Coronary artery (tissue), 2 donors: Measurements from ENCODE around the gene ACTN1.

ENCODE experiments used
- DNase-seq: peaks from one replicate; pipeline ENCODE4 v3.0.0-alpha.2; 2017; ENCODE audit warnings: low spot score
- H3K27ac ChIP-seq, 2 donors: fragments of 200-600 bp; sonication (generic); one replicate each; pipeline ENCODE4 v1.5.1; 2016 to 2019
- H3K4me3 ChIP-seq: fragments of 200-600 bp; sonication (generic); 2 replicates; pipeline ENCODE4 v1.5.1; 2016; ENCODE audit warnings: mild to moderate bottlenecking, moderate library complexity
- TF ChIP-seq, protein P1 (sequence below): fragments of 200-600 bp; sonication (generic); IDR thresholded peaks from one replicate; pipeline ENCODE4 v1.5.1; 2019; ENCODE audit warnings: antibody characterized with exemption

Gene ACTN1

DNA sequence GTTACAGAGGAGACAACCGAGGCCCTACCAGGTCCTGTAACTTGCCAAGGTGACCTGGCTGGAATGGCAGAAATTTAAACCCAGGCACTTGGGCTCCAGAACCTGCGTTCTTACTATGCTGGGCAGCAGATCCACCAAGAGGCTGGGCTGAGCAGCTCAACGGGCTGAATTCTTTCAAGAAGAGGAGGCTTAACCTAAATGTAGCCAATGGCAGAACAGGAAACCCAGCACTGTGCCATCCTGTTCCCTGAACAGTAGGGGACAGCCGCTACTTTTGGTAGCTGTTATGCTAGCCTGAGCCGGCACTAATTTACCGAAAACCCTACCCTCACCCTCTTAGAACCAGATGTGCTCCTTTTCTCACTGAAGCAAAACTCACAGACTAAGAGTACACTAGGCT is 86.1 kb downstream of the ACTN1 start:
- H3K4me3 ChIP-seq, result no peak overlapping the region
- TF ChIP-seq, protein P1, sequence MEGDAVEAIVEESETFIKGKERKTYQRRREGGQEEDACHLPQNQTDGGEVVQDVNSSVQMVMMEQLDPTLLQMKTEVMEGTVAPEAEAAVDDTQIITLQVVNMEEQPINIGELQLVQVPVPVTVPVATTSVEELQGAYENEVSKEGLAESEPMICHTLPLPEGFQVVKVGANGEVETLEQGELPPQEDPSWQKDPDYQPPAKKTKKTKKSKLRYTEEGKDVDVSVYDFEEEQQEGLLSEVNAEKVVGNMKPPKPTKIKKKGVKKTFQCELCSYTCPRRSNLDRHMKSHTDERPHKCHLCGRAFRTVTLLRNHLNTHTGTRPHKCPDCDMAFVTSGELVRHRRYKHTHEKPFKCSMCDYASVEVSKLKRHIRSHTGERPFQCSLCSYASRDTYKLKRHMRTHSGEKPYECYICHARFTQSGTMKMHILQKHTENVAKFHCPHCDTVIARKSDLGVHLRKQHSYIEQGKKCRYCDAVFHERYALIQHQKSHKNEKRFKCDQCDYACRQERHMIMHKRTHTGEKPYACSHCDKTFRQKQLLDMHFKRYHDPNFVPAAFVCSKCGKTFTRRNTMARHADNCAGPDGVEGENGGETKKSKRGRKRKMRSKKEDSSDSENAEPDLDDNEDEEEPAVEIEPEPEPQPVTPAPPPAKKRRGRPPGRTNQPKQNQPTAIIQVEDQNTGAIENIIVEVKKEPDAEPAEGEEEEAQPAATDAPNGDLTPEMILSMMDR, result no peak
- no peak for DNase-seq
- peak overlapping the region; percentile 12 to 79 for H3K27ac ChIP-seq

DNA sequence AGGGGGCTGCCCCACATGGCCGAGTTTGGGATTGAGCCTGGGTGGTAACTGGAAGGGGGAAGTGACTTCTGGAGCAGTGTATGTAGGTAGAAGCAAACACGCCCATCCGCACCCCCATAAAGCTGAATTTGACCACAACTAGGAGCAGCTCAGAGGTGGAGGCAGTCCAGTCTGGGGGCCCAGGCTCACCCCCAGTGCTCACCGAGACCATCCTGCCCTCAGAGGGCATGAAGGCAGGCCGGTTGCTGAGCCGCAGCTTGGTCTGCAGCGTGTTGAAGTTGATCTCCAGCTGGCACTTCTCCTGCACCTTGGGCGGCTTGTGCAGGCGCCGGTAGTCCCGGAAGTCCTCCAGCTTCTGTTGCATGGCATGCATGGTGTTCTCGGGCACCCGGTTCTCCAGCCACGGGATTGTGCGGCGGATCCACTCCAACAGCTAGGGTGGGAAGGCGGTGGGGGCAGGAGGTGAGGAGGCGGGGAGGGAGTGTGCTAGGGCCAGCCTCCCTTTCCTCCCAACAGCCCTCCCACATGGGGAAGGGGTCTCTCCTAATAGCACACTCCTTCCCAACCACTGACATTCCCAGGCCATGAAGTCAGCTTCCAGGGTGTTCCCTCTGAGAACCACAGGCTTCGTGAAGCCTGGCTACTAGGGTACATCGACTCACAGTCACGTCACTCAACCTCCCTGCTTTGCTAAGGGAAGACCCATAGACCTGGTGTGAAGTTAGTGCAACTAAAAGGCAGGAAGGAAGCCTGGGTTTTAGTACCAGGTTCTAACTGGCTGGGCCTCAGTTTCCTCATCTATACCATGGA is 87.0 kb downstream of the ACTN1 start:
- peak overlapping the region in 1 of 2 donors; percentile 79 for H3K27ac ChIP-seq
- TF ChIP-seq, protein P1, result no peak
- DNase-seq, result peak; percentile 61
- H3K4me3 ChIP-seq, result no peak overlapping the region

DNA sequence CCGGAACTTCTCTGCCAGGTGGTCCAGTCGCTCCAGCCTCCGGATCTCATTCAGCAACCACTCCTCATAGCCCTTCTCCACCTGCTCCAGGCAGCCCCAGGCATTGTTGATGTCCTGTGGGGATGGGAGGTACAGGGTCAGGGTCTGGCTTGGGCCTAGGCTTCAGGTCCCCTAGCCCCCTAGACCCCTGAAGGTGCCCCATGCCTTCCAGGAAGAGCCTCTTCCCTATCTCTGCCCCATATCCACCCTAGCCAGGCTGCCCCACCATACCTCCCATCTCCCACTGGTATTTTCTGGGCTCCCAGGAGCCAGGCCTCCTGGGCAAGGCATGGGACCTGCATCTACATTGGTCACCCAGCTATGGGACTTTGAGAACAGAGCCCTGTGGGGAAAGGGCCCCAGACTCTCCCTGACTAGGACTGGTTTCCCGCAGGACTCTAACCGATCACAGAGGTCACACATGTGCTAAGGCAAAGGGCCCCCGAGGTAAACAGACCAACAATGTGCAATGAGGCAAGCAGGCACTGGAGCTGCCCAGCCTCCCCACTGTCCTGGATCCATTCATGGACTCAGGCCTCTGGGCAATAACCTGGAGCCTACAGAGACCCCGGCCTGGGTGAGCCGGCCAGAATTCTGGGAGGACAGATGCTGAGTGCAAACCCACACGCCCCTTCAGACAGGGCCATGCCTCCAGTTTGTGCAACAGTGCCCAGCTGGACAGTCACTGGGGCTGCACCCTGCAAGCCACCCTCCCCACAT is 88.8 kb downstream of the ACTN1 start:
- peak; percentile 67 for DNase-seq
- Histone ChIP-seq H3K4me3 (no peak overlapping the region), H3K27ac (peak overlapping the region in 1 of 2 donors; percentile 60)
- TF ChIP-seq, protein P1, result no peak

DNA sequence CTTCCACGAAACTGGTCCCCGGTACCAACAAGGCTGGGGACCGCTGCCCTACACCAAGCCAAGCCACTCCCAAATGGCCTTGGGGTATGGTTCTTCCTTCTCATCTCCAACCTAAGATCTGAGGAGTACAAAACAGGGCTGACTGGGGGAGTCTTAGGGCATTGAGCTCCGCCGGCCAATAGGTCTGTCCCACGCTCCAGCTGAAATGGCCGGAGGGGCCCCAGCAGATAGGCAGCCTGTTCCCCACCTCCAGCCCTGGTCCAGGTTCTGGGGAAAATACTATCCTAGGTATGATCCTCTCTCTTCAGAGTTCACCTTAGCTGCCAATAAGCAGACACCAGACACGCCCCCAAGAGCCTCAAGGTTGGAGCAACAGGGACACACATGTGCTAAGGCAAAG is 90.2 kb downstream of the ACTN1 start:
- TF ChIP-seq, protein P1, result no peak
- Histone ChIP-seq H3K4me3 (no peak overlapping the region), H3K27ac (peak overlapping the region in 1 of 2 donors; percentile 81)
- peak; percentile 45 for DNase-seq

DNA sequence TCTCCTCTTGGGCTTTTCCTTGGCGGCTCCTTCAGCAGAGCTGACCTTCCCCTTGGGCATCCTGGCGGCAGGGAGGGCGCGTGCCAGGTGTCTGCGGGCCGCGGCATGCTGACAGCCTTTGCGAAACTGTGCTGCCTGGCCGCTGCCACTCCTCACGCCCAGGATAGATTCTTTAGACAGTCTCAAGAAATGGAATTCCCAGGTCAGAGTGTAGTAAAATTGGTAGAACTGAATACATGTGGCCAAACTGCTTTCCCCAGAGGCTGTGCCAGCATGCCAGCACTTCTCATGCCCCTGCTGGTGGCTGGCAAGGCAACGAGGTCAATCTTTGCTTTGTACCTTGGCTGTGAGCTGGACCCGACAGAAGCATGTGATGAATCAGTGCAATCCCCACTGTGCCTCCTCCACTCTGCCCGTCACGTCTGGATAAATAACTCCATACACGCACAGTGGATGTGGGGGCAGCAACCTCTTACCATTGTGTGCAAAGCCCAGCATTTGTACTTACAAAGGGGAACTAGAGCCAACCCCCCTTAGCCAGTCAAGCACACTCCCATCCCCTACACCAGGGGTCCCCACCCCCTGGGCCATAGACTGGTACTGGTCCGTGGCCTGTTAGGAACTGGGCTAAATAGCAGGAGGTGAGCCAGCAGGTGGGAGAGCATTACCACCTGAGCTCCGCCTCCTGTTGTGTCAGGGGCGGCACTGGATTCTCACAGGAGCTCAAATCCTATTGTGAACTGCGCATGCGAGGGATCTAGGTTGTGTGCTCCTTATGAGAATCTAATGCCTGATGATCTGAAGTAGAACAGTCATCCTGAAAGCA is 90.9 kb downstream of the ACTN1 start:
- no peak overlapping the region for H3K4me3 ChIP-seq
- peak; percentile 74 for DNase-seq

DNA sequence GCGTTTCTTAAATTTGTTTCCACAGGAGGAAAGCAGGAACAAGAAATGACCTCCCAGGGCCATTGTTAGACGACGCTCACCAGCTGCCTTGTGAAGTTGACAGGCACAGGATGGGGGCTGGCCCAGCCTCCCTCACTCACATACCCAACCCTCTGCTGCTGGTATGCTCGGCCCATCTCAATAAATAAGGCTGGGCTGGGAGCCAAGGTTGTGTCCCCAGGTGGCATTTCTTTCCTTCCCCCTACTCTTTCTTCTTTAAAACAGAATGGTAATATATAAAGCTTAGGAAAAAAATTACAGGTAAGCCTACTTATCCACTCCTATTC is 93.0 kb downstream of the ACTN1 start:
- peak; percentile 47 for DNase-seq
- TF ChIP-seq, protein P1, result no peak
- Histone ChIP-seq H3K27ac (peak overlapping the region in 1 of 2 donors; percentile 61), H3K4me3 (no peak overlapping the region)

More for the DNA sequence above, 90.9 kb downstream of the ACTN1 start:
- TF ChIP-seq, protein P1, result no peak
- H3K27ac ChIP-seq, result peak overlapping the region in 1 of 2 donors; percentile 81
